C4-2B (cell line): ENCODE results near the gene OARD1.

Source experiments
- ZFX ChIP-seq: fragments of 450-650 bp; IDR thresholded peaks from 2 replicates; pipeline ENCODE4 v1.6.1; 2017
- TF ChIP-seq, protein P1 (sequence below): fragments of 450-650 bp; conservative IDR thresholded peaks from 2 replicates; pipeline ENCODE4 v1.5.1; 2017; ENCODE audit warnings: mild to moderate bottlenecking

DNA sequence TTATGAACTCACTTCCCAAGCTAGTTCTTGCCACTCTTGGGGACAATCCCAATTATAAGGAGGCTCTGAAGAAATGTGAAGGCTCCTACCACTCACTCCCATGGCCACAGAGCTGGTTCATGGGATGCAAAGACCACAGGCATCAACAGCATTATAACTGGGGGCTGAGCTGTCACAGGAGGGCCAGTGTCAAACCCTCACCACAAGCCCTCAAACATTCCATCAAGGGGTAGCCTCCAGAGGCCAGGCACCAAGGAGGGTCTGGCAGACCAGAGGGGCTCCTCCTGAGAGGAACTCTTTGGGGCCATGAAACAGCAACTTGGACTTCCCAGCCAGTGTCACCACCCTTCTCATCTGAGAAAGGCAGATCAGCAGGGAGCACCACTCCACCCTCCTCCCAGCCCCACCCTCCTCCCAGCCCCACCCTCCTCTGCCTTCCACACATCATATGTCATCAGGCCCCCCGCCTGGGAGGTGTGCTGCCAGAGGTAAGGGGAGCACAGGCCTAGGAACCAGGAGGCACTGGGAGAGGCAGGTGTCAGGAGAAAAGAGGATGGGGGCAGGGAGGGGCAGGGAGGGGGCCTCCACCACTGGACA is 31.1 kb downstream of the OARD1 start:
- TF ChIP-seq, protein P1, sequence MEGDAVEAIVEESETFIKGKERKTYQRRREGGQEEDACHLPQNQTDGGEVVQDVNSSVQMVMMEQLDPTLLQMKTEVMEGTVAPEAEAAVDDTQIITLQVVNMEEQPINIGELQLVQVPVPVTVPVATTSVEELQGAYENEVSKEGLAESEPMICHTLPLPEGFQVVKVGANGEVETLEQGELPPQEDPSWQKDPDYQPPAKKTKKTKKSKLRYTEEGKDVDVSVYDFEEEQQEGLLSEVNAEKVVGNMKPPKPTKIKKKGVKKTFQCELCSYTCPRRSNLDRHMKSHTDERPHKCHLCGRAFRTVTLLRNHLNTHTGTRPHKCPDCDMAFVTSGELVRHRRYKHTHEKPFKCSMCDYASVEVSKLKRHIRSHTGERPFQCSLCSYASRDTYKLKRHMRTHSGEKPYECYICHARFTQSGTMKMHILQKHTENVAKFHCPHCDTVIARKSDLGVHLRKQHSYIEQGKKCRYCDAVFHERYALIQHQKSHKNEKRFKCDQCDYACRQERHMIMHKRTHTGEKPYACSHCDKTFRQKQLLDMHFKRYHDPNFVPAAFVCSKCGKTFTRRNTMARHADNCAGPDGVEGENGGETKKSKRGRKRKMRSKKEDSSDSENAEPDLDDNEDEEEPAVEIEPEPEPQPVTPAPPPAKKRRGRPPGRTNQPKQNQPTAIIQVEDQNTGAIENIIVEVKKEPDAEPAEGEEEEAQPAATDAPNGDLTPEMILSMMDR: no peak
- TF ChIP-seq ZFX: no peak
